HEK293 (cell line): Measurements from ENCODE around the gene LACTBL1.
A peak's percentile ranks its signal among the peaks of the same experiment; 100 is the strongest.

Experiments used
- CTCF ChIA-PET: fragments of 350-600 bp; formaldehyde crosslinking; extraction: SDS; loops from one replicate; lab custom pipeline; 2021; ENCODE audit warnings: antibody characterized with exemption; lab: Yijun Ruan, JAX
- POLR2A ChIA-PET: fragments of 300-600 bp; formaldehyde crosslinking; extraction: SDS; loops from one replicate; lab custom pipeline; 2020; ENCODE audit warnings: antibody characterized with exemption, inconsistent platforms; lab: Yijun Ruan, JAX
- H3K27ac ChIP-seq: fragments of 200-500 bp; sonication (Bioruptor generic); 2 replicates; pipeline ENCODE4 v1.5.1; 2014; ENCODE audit warnings: low read depth, low read length, control low read depth, inconsistent platforms; ENCODE audit errors: extremely low read depth
- H3K36me3 ChIP-seq, 2 experiments: fragments of 200-500 bp in 1 of 2; sonication (Bioruptor generic) in 1 of 2; 1 replicate in 1 of 2; 2 replicates in 1 of 2; pipeline ENCODE4 v1.5.1; 2014 to 2017; ENCODE audit warnings: inconsistent platforms in 2 of 2, low read length in 2 of 2; ENCODE audit not compliant: control insufficient read depth in 2 of 2, insufficient read depth in 1 of 2
- H3K4me1 ChIP-seq: fragments of 200-500 bp; sonication (Bioruptor generic); 2 replicates; pipeline ENCODE4 v1.5.1; 2014; ENCODE audit warnings: mild to moderate bottlenecking, low read length, inconsistent platforms; ENCODE audit not compliant: control insufficient read depth, insufficient read depth
- H3K4me3 ChIP-seq: 2 replicates; pipeline ENCODE4 v1.5.1; 2011; ENCODE audit warnings: low read depth, mild to moderate bottlenecking, control low read depth, low read length, moderate library complexity
- H3K9me3 ChIP-seq: fragments of 200-500 bp; sonication (Bioruptor generic); 2 replicates; pipeline ENCODE4 v1.5.1; 2014; ENCODE audit warnings: low read depth, low read length, inconsistent platforms; ENCODE audit not compliant: control insufficient read depth, insufficient read depth
- KLF7 ChIP-seq: fragments of 450-650 bp; formaldehyde crosslinking; IDR thresholded peaks from 2 replicates; pipeline ENCODE4 v1.5.1; 2016; ENCODE audit warnings: missing biosample characterization, missing genetic modification characterization, borderline replicate concordance
- MZF1 ChIP-seq: fragments of 450-650 bp; formaldehyde crosslinking; IDR thresholded peaks from 2 replicates; pipeline ENCODE4 v1.5.1; 2017; ENCODE audit warnings: missing biosample characterization, missing genetic modification characterization, borderline replicate concordance
- SCRT1 ChIP-seq: fragments of 450-650 bp; formaldehyde crosslinking; IDR thresholded peaks from 2 replicates; pipeline ENCODE4 v1.5.1; 2016; ENCODE audit warnings: missing biosample characterization, missing genetic modification characterization, borderline replicate concordance
- SETDB1 ChIP-seq: IDR thresholded peaks from one replicate; pipeline ENCODE4 v1.6.1; 2017; ENCODE audit warnings: mild to moderate bottlenecking, low read length, moderate library complexity, mixed read lengths; ENCODE audit not compliant: insufficient read length
- SP7 ChIP-seq: fragments of 450-650 bp; formaldehyde crosslinking; IDR thresholded peaks from 2 replicates; pipeline ENCODE4 v1.5.1; 2016; ENCODE audit warnings: missing biosample characterization, missing genetic modification characterization
- ZBTB8A ChIP-seq: fragments of 450-650 bp; formaldehyde crosslinking; IDR thresholded peaks from 2 replicates; pipeline ENCODE4 v1.5.1; 2016; ENCODE audit warnings: missing biosample characterization, missing genetic modification characterization
- ZIC2 ChIP-seq: fragments of 450-650 bp; formaldehyde crosslinking; IDR thresholded peaks from 2 replicates; pipeline ENCODE4 v1.5.1; 2016; ENCODE audit warnings: missing biosample characterization, missing genetic modification characterization
- ZNF146 ChIP-seq: fragments of 450-650 bp; formaldehyde crosslinking; IDR thresholded peaks from 2 replicates; pipeline ENCODE4 v1.5.1; 2016; ENCODE audit warnings: missing biosample characterization, missing genetic modification characterization
- ZNF350 ChIP-seq: fragments of 450-650 bp; formaldehyde crosslinking; IDR thresholded peaks from 2 replicates; pipeline ENCODE4 v1.5.0; 2017; ENCODE audit warnings: missing biosample characterization, mild to moderate bottlenecking, missing genetic modification characterization
- ZNF37A ChIP-seq: fragments of 450-650 bp; IDR thresholded peaks from 2 replicates; pipeline ENCODE4 v1.5.1; 2018; ENCODE audit warnings: missing biosample characterization, missing genetic modification characterization
- ZNF391 ChIP-seq: fragments of 450-650 bp; formaldehyde crosslinking; IDR thresholded peaks from 2 replicates; pipeline ENCODE4 v1.5.1; 2016; ENCODE audit warnings: low read depth, missing biosample characterization, missing genetic modification characterization, borderline replicate concordance
- ZNF549 ChIP-seq: fragments of 450-650 bp; IDR thresholded peaks from 2 replicates; pipeline ENCODE4 v1.5.1; 2018; ENCODE audit warnings: missing biosample characterization, missing genetic modification characterization, mild to moderate bottlenecking, inconsistent platforms, moderate library complexity
- ZNF692 ChIP-seq: fragments of 450-650 bp; formaldehyde crosslinking; IDR thresholded peaks from 2 replicates; pipeline ENCODE4 v1.5.1; 2016; ENCODE audit warnings: missing biosample characterization, missing genetic modification characterization
- ZNF792 ChIP-seq: fragments of 450-650 bp; formaldehyde crosslinking; IDR thresholded peaks from 2 replicates; pipeline ENCODE4 v1.5.1; 2016; ENCODE audit warnings: missing biosample characterization, missing genetic modification characterization
- TF ChIP-seq, protein P1 (sequence below): fragments of 450-650 bp; formaldehyde crosslinking; IDR thresholded peaks from 2 replicates; pipeline ENCODE4 v1.5.1; 2016; ENCODE audit warnings: missing biosample characterization, missing genetic modification characterization

LACTBL1 gene, protein sequence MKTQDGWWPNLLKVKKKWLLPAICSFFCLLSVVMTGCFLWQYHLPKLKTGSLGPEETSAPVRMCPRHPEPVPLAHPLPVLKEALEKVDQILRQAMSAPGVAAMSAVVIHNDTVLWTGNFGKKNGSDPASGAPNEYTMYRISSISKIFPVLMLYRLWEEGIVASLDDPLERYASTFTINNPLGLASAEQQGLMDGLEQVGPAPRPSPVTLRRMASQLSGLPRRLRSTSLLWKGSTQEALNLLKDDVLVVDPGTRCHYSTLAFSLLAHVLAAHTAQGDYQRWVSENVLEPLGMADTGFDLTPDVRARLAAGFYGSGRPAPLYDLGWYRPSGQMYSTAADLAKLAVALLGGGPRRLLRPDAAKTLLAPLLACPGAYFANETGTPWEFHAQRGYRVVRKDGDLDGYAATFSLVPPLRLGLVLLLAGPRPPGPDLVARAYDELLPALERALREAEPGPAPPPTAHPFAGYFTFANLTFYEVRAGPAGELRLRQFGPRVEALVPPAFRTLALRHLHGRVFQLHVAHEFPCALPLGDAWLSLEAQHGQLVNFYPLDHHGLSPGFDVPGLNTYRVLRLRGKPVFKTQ

GRCh38 chr1:22972760-22973159 lies at the start of gene LACTBL1:
LACTBL1 (minus strand) TSS chr1:22972866; CDS start chr1:22972316, 550 bp downstream.
- TF ChIP-seq KLF7 (tag by site-specific recombination) = no peak
- TF ChIP-seq ZIC2 (tag by site-specific recombination) = peak; percentile 29
- POLR2A ChIA-PET = no interaction called here

DNA sequence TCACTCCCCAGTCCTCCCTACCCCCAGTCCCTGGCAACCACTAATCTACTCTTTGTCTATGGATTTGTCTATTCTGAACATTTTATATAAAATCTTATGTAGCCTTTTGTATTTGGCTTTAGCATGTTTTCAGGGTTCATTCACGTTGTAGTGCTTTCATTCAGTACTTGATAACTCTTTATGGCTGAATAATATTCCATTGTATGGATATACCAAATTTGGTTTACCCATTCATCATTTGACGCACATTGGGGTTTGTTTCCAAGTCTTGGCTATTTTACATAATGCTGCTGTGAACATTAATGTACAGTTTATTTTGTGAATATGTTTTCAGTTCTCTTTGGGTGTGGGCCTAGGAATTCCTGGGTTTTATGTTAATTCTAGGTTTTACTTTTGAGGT lies 49.2 kb upstream of the LACTBL1 start:
- no peak for TF ChIP-seq ZNF792 (tag by site-specific recombination)
- TF ChIP-seq, protein P1, sequence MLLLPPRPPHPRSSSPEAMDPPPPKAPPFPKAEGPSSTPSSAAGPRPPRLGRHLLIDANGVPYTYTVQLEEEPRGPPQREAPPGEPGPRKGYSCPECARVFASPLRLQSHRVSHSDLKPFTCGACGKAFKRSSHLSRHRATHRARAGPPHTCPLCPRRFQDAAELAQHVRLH (tag by site-specific recombination) = peak; percentile 17; the same call in 1 of the 2 replicates
- peak; percentile 91 for TF ChIP-seq ZNF146 (tag by site-specific recombination)
- 0 out of 2 replicates have a peak, but pooled peaks have one; percentile 25 for TF ChIP-seq MZF1
- TF ChIP-seq SETDB1 = peak; percentile 17
- 0 out of 2 replicates have a peak, but pooled peaks have one; percentile 9 for TF ChIP-seq SP7 (tag by site-specific recombination)
- TF ChIP-seq ZNF692 (tag by site-specific recombination) = no peak
- no peak for TF ChIP-seq ZNF37A (tag by site-specific recombination)
- no peak for TF ChIP-seq ZNF549 (tag by site-specific recombination)
- ChIA-PET POLR2A (no interaction called here), CTCF (no interaction called here)
- Histone ChIP-seq H3K36me3 (no peaks in the 10 kb centered on the region), H3K4me1 (no peaks in the 10 kb centered on the region), H3K9me3 (no peaks in the 10 kb centered on the region), H3K4me3 (no peak overlapping the region), H3K27ac (no peak overlapping the region)

More at GRCh38 chr1:22972760-22973159, at the start of gene LACTBL1:
- Histone ChIP-seq H3K27ac (no peak within 1 kb of the TSS), H3K4me1 (0 out of 2 replicates have a peak, but pooled peaks cover 3% of the 10 kb centered on the region), H3K4me3 (no peak within 1 kb of the TSS), H3K36me3 (no peaks in the 10 kb centered on the region), H3K9me3 (no peaks in the 10 kb centered on the region)
- CTCF ChIA-PET = interaction anchor here (0.6 to 5.7 kb wide), 6 partner anchors 8 to 524 kb away, joined by 3 to 52 read pairs (median 5); no protein-coding TSS in a partner anchor

GRCh38 chr1:23020706-23021405 lies 48.2 kb upstream of the LACTBL1 start:
- no peaks in the 10 kb centered on the region for H3K36me3 ChIP-seq
- peak; percentile 16; the same call in 1 of the 2 replicates for TF ChIP-seq SCRT1 (tag by site-specific recombination)
- no peak for TF ChIP-seq ZNF391
- TF ChIP-seq ZNF350 = no peak
- peak; percentile 60 for TF ChIP-seq ZBTB8A
- TF ChIP-seq, all 188 proteins: peak for 2
- CTCF ChIA-PET = interaction anchor here (0.7 to 1.2 kb wide), 2 partner anchors 30 to 163 kb away, joined by 3 to 5 read pairs; no protein-coding TSS in a partner anchor
- POLR2A ChIA-PET = no interaction called here
- Histone ChIP-seq H3K27ac (no peak overlapping the region), H3K4me1 (no peaks in the 10 kb centered on the region), H3K4me3 (peak overlapping the region; percentile 85), H3K9me3 (no peaks in the 10 kb centered on the region)
